Effector memory CD8-positive, alpha-beta T cell (primary cell): ENCODE measurements around the gene PCDH8.

Experiments
- ATAC-seq: fragments of 150-1000 bp; cut with Tn5 transposase; replicated peaks from 2 replicates; pipeline ENCODE4 v1.10.0; 2021; ENCODE audit warnings: mild to moderate bottlenecking, moderate library complexity
- DNase-seq, 3 experiments: peaks; one replicate each; pipeline ENCODE4 v3.0.0; 2021
- H3K27ac Mint-ChIP-seq, 2 donors: one replicate each; pipeline ENCODE4 v1.8.0; 2022; ENCODE audit warnings: mild to moderate bottlenecking in 2 of 2, mixed read lengths in 2 of 2, moderate library complexity in 2 of 2
- H3K27me3 Mint-ChIP-seq, 2 donors: one replicate each; pipeline ENCODE4 v1.8.0; 2022; ENCODE audit warnings: mixed read lengths in 2 of 2
- H3K36me3 Mint-ChIP-seq: one replicate; pipeline ENCODE4 v1.8.0; 2022; ENCODE audit warnings: mild to moderate bottlenecking, moderate library complexity, mixed read lengths; ENCODE audit not compliant: insufficient read depth
- H3K4me1 Mint-ChIP-seq, 2 donors: one replicate each; pipeline ENCODE4 v1.8.0; 2022; ENCODE audit warnings: low read depth in 2 of 2, mixed read lengths in 2 of 2
- H3K4me3 Mint-ChIP-seq, 2 donors: one replicate each; pipeline ENCODE4 v1.8.0; 2022; ENCODE audit warnings: mild to moderate bottlenecking in 2 of 2, mixed read lengths in 2 of 2, moderate library complexity in 2 of 2
- H3K9me3 Mint-ChIP-seq, 2 donors: one replicate each; pipeline ENCODE4 v1.8.0; 2022; ENCODE audit warnings: mixed read lengths in 2 of 2

Gene PCDH8

GRCh38 chr13:52815330-52815729, 33.1 kb downstream of the PCDH8 start:
- ATAC-seq = no peak
- no peak overlapping the region for H3K4me3 Mint-ChIP-seq
- peaks cover 21 to 24% of the 10 kb centered on the region in 2 donors for H3K27me3 Mint-ChIP-seq
- no peak overlapping the region for H3K27ac Mint-ChIP-seq
- H3K36me3 Mint-ChIP-seq = no peaks in the 10 kb centered on the region
- H3K9me3 Mint-ChIP-seq = no peaks in the 10 kb centered on the region
- DNase-seq = no peak
- no peaks in the 10 kb centered on the region for H3K4me1 Mint-ChIP-seq

- H3K36me3 Mint-ChIP-seq = no peaks in the 10 kb centered on the region
- H3K9me3 Mint-ChIP-seq = no peaks in the 10 kb centered on the region
- peaks cover 21 to 23% of the 10 kb centered on the region in 2 donors for H3K27me3 Mint-ChIP-seq
- ATAC-seq (no peak), DNase-seq (no peak)
- no peak overlapping the region for H3K4me3 Mint-ChIP-seq
- H3K4me1 Mint-ChIP-seq = peaks cover 0 to 6% of the 10 kb centered on the region in 2 donors
- no peak overlapping the region for H3K27ac Mint-ChIP-seq
These were observed 35.5 kb downstream of the PCDH8 start for GRCh38 chr13:52812941-52813340.

GRCh38 chr13:52811841-52812240, 36.6 kb downstream of the PCDH8 start:
- no peak overlapping the region for H3K27ac Mint-ChIP-seq
- DNase-seq = no peak
- peaks cover 0 to 6% of the 10 kb centered on the region in 2 donors for H3K4me1 Mint-ChIP-seq
- no peaks in the 10 kb centered on the region for H3K36me3 Mint-ChIP-seq
- no peak for ATAC-seq
- H3K27me3 Mint-ChIP-seq = peaks cover 21 to 26% of the 10 kb centered on the region in 2 donors
- no peak overlapping the region for H3K4me3 Mint-ChIP-seq
- H3K9me3 Mint-ChIP-seq = no peaks in the 10 kb centered on the region

- no peak for DNase-seq
- peaks cover 34 to 39% of the 10 kb centered on the region in 2 donors for H3K27me3 Mint-ChIP-seq
- H3K27ac Mint-ChIP-seq = no peak overlapping the region
These were observed 37.9 kb downstream of the PCDH8 start for GRCh38 chr13:52810526-52810925.

GRCh38 chr13:52810011-52810410, 38.4 kb downstream of the PCDH8 start:
- H3K27me3 Mint-ChIP-seq = peaks cover 40 to 44% of the 10 kb centered on the region in 2 donors
- H3K4me3 Mint-ChIP-seq = no peak overlapping the region
- H3K27ac Mint-ChIP-seq = no peak overlapping the region
- peaks cover 0 to 6% of the 10 kb centered on the region in 2 donors for H3K4me1 Mint-ChIP-seq
- H3K9me3 Mint-ChIP-seq = no peaks in the 10 kb centered on the region
- DNase-seq (no peak), ATAC-seq (no peak)
- no peaks in the 10 kb centered on the region for H3K36me3 Mint-ChIP-seq

More at GRCh38 chr13:52810526-52810925, 37.9 kb downstream of the PCDH8 start:
- no peaks in the 10 kb centered on the region for H3K36me3 Mint-ChIP-seq
- H3K9me3 Mint-ChIP-seq = no peaks in the 10 kb centered on the region
- H3K4me1 Mint-ChIP-seq = peaks cover 0 to 6% of the 10 kb centered on the region in 2 donors
- no peak for ATAC-seq
- no peak overlapping the region for H3K4me3 Mint-ChIP-seq

- no peaks in the 10 kb centered on the region for H3K36me3 Mint-ChIP-seq
- ATAC-seq = no peak
- peak; percentile 7 to 8 (median 7) for DNase-seq
These were observed 39.1 kb downstream of the PCDH8 start for GRCh38 chr13:52809310-52809769.

GRCh38 chr13:52808842-52809219, 39.6 kb downstream of the PCDH8 start:
- Mint-ChIP-seq H3K27ac (no peak overlapping the region), H3K9me3 (no peaks in the 10 kb centered on the region), H3K4me1 (peaks cover 0 to 6% of the 10 kb centered on the region in 2 donors), H3K4me3 (no peak overlapping the region), H3K27me3 (peaks cover 44 to 48% of the 10 kb centered on the region in 2 donors), H3K36me3 (no peaks in the 10 kb centered on the region)
- ATAC-seq (no peak), DNase-seq (no peak)

More at GRCh38 chr13:52809310-52809769, 39.1 kb downstream of the PCDH8 start:
- Mint-ChIP-seq H3K9me3 (no peaks in the 10 kb centered on the region), H3K27ac (no peak overlapping the region), H3K4me1 (peaks cover 0 to 6% of the 10 kb centered on the region in 2 donors), H3K4me3 (no peak overlapping the region), H3K27me3 (peaks cover 45 to 48% of the 10 kb centered on the region in 2 donors)

- ATAC-seq (no peak), DNase-seq (no peak)
- no peak overlapping the region for H3K27ac Mint-ChIP-seq
- H3K36me3 Mint-ChIP-seq = no peaks in the 10 kb centered on the region
- H3K4me3 Mint-ChIP-seq = no peak overlapping the region
- peaks cover 42 to 49% of the 10 kb centered on the region in 2 donors for H3K27me3 Mint-ChIP-seq
- H3K4me1 Mint-ChIP-seq = peaks cover 0 to 6% of the 10 kb centered on the region in 2 donors
- no peaks in the 10 kb centered on the region for H3K9me3 Mint-ChIP-seq
These were observed 42.4 kb downstream of the PCDH8 start for GRCh38 chr13:52806029-52806428.

- Mint-ChIP-seq H3K9me3 (no peaks in the 10 kb centered on the region), H3K36me3 (no peaks in the 10 kb centered on the region), H3K4me3 (no peak overlapping the region), H3K27ac (no peak overlapping the region), H3K4me1 (peaks cover 0 to 1% of the 10 kb centered on the region in 2 donors), H3K27me3 (peaks cover 42 to 49% of the 10 kb centered on the region in 2 donors)
- no peak for ATAC-seq
- no peak for DNase-seq
These were observed 44.2 kb downstream of the PCDH8 start for GRCh38 chr13:52804202-52804641.

GRCh38 chr13:52800856-52801255, 47.6 kb downstream of the PCDH8 start:
- no peak overlapping the region for H3K27ac Mint-ChIP-seq
- peaks cover 32 to 58% of the 10 kb centered on the region in 2 donors for H3K27me3 Mint-ChIP-seq

GRCh38 chr13:52798770-52799430, 49.5 kb downstream of the PCDH8 start:
- no peaks in the 10 kb centered on the region for H3K9me3 Mint-ChIP-seq
- H3K4me1 Mint-ChIP-seq = no peaks in the 10 kb centered on the region
- no peak overlapping the region for H3K4me3 Mint-ChIP-seq
- peaks cover 20 to 44% of the 10 kb centered on the region in 2 donors for H3K27me3 Mint-ChIP-seq
- H3K36me3 Mint-ChIP-seq = no peaks in the 10 kb centered on the region
- DNase-seq (no peak), ATAC-seq (no peak)
- no peak overlapping the region for H3K27ac Mint-ChIP-seq

More at GRCh38 chr13:52800856-52801255, 47.6 kb downstream of the PCDH8 start:
- Mint-ChIP-seq H3K36me3 (no peaks in the 10 kb centered on the region), H3K4me3 (no peak overlapping the region), H3K4me1 (no peaks in the 10 kb centered on the region), H3K9me3 (no peaks in the 10 kb centered on the region)
- DNase-seq (no peak), ATAC-seq (no peak)

- peaks cover 6 to 28% of the 10 kb centered on the region in 2 donors for H3K27me3 Mint-ChIP-seq
- ATAC-seq = no peak
- H3K4me1 Mint-ChIP-seq = no peaks in the 10 kb centered on the region
- no peak overlapping the region for H3K27ac Mint-ChIP-seq
- DNase-seq = no peak
- H3K9me3 Mint-ChIP-seq = no peaks in the 10 kb centered on the region
- no peaks in the 10 kb centered on the region for H3K36me3 Mint-ChIP-seq
- H3K4me3 Mint-ChIP-seq = no peak overlapping the region
These were observed 51.3 kb downstream of the PCDH8 start for GRCh38 chr13:52797176-52797575.

- no peak overlapping the region for H3K4me3 Mint-ChIP-seq
- H3K9me3 Mint-ChIP-seq = no peaks in the 10 kb centered on the region
- no peak for DNase-seq
- peaks cover 17 to 41% of the 10 kb centered on the region in 2 donors for H3K27me3 Mint-ChIP-seq
- H3K36me3 Mint-ChIP-seq = no peaks in the 10 kb centered on the region
- no peak overlapping the region for H3K27ac Mint-ChIP-seq
- no peaks in the 10 kb centered on the region for H3K4me1 Mint-ChIP-seq
- ATAC-seq = no peak
These were observed 53.9 kb downstream of the PCDH8 start for GRCh38 chr13:52794589-52794988.

GRCh38 chr13:52793515-52794061, 54.9 kb downstream of the PCDH8 start:
- DNase-seq (no peak), ATAC-seq (no peak)
- Mint-ChIP-seq H3K36me3 (no peaks in the 10 kb centered on the region), H3K9me3 (no peaks in the 10 kb centered on the region), H3K27me3 (peaks cover 17 to 42% of the 10 kb centered on the region in 2 donors), H3K27ac (no peak overlapping the region), H3K4me1 (no peaks in the 10 kb centered on the region), H3K4me3 (no peak overlapping the region)
